Measurements from ENCODE around the gene ARHGEF6.

GRCh38 chrX:136652822-136653723, 127.7 kb downstream of the ARHGEF6 start:
- TF ChIP-seq CTCF (IDR thresholded peaks at IDR 0.05): no peak
- TF ChIP-seq POLR2A (IDR thresholded peaks at IDR 0.05): no peak
- no peak for TF ChIP-seq POLR2AphosphoS5 (IDR thresholded peaks at IDR 0.05)

Measured in breast epithelium (tissue), 3 donors.